Bone marrow (tissue), 2 donors: ENCODE data around the gene GRAMD1B.
"Not testable (repeated sequence)": the region's sequence is repeated elsewhere in the genome, so short reads cannot be mapped to it uniquely, and the experiment has no call there.

ENCODE experiments used
- DNase-seq, 2 donors: peaks; one replicate each; lab custom pipeline; 2025; lab: John Stamatoyannopoulos, UW

The GRAMD1B gene

DNA sequence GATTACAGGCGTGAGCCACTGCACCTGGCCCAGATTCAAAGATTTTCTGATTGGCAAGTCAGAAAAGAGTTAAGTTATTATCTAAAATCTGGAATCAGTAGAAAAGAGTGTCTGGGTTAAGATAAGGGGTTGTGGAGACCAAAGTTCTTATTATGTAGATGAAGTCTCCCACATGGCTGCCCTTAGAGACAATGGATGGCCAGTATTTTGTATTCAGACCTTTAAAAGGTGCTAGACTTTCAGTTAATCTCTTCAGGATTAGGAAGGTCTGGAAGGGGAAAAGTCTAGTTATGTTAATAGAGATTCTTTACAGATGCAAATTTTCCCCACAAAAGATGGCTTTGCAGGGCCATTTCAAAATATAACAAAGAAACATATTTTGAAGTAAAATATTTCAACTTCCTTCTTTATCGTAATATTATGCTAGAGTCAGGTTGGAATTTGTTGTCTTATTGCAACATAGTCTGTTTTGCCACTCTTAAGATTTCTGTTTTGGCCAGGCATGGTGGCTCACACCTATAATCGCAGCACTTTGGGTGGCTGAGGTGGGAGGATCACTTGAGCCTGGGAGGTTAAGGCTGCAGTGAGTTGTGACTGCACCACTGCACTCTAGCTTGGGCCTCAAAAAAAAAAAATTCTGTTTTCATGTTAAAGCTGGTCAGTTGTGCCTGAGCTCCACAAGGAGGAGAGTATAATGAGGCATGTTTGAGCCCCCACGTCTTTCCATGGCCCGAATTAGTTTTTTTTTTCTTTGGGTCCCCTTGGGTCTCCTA is 14.0 kb downstream of the GRAMD1B start:
- DNase-seq = no peak

DNA sequence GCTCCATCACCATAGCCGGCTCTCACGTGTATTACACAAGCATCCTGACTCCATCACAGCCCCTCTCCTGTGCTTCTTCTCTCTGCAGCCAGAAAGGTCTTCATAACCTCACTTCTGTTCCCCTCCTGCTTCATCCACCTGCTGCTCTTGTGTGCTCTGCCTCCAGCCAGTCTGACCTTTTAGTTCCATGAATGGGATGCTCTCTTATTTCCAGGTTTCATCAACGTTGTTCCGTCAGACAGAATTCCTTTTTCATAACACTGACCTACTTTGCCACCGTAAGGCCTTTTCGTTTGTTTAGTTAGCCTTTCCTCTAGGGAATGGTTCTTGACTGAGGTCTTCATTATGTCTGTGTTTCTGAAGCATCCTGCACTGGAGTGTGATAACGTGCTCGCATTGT is 18.8 kb downstream of the GRAMD1B start:
- no peak for DNase-seq

DNA sequence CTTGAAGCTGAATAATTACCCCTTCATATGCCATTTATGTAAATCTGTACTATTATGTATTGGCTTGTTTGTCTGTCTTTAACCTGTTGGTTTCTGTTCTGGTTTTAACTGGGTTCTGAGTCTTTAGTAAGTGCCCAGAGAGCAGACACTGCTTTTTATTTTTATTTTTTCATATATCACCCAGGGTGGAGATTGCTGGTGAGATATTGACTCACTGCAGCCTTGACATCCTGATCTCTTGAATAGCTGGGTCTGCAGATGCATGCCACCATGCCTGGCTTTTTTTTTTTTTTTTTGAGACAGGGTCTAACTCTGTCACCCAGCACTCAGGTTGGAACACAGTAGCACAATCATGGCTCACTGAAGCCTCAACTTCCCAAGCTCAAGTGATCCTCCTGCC is 19.4 kb downstream of the GRAMD1B start:
- DNase-seq = no peak

DNA sequence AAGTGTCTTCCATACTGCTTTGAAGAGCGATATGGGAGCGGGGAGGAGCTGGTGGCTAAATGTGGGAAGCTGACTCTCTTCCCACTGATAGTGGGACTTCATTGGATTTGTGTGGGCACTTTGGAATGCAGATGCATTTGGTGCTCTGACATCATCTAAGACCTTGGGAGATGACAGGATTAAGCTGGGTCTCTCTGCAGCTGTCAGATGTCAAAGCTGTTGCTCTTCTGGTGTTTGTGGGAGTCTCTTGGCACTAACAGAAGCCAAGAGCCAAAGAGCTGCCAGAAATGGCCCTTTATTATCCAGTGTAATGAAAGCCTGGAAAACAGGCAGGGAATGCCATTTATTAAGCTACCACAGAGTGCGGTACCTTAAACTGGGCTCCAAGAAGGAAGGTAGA is 20.6 kb downstream of the GRAMD1B start:
- no peak for DNase-seq

DNA sequence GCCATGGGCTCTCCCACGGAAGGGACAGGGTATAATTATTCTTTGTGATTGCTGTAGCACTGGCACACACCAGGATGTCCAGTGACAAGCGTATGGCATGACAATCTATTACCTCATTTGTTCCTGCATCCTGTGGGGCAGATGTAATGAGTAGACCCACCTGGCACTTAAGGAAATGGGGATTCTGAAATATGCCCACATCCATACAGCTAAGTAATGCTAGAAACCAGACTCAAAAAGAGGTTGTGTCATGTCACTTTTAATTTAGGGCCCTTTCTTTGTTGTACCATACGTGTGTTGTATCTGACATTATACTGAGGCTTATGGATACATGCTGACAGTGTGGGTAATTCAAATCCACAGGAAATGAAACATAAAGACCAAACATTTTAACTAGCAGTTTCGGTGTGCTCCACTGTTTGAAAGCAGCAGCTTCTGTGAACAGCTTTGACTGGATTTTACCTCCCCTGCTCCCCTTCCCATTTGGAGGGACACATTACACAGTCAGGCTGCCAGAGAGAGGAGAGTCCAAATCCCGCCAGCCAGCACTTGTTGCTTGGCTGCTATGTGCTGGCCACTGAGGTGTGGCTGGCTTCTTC is 21.2 kb downstream of the GRAMD1B start:
- DNase-seq = no peak

DNA sequence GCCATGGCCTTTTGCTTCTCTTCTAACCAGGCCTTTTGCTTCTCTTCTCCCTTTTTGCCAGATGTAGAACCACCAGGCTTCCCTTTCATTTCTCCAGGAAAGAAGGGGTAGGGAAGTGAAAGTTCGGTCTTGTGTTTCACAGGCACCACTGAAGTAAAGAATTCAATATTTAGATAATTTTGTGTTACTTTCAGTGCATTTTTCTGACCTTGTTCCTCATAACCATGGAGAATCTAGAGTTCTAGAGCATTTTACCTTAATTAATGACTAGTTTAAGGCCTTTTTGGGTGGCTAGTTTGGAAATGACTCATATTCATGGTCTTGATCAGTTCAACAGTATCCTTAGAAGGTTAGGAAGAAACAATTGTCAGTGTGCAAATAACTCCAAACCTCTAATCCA is 22.7 kb downstream of the GRAMD1B start:
- no peak for DNase-seq

DNA sequence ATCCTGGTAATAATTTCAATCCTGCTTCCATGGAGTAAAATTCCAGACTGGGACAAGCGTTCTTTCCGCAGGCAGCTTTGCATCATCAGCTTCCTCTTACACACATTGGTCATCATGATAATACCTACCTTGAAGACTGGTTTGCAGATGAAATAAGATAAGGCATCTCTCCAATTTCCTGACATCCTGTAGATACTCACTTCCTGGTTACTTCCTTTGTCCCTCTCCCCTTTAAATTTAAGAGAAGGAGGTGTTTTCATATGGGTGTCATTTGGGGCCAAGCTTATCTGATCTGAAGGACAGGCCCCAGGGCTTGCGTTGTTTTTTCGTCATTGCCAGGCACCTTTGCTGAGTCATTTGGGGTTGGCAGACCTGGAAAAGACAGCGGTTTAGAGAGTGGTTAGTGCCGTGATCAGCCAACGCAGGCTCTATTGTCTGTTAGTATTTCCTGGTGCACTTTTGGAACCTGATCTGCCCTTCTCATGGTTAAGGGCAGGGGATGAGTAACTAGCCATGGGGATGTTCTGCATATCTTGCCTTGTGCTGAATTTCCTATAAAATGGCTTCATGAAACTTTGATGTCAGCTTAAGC is 24.1 kb downstream of the GRAMD1B start:
- peak in 1 of 2 donors; percentile 76 for DNase-seq

DNA sequence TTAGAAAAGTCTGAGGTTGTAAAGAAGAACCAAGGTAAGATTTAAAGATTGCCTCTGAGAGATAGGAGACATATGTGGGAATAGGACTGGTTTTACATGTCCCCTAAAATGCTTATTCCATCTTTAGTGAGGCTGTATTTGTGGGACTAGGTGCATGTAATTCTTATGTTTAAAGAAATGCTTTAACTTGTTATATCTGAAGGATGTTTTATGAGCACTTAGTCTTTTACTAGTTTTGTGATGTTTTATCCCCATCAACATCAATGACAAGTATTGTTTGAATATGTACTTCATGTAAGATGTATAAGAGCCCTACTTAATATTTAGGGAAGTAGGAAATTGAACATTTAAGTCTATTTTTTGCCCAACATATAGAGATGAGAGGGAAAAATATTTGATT is 24.7 kb downstream of the GRAMD1B start:
- no peak for DNase-seq

DNA sequence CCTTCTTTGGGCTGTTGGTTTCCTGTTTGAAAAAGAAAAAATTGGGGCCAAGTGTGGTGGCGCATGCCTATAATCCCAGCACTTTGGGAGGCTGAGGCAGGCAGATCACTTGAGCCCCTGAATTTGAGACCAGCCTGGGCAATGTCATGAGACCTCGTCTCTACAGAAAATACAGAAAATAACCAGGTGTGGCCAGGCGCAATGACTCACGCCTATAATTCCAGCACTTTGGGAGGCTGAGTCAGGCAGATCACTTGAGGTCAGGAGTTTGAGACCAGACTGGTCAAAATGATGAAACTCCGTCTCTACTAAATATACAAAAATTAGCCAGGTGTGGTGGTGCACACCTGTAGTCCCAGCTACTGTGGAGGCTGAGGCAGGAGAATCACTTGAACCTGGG is 26.4 kb downstream of the GRAMD1B start:
- DNase-seq = not testable (repeated sequence)

DNA sequence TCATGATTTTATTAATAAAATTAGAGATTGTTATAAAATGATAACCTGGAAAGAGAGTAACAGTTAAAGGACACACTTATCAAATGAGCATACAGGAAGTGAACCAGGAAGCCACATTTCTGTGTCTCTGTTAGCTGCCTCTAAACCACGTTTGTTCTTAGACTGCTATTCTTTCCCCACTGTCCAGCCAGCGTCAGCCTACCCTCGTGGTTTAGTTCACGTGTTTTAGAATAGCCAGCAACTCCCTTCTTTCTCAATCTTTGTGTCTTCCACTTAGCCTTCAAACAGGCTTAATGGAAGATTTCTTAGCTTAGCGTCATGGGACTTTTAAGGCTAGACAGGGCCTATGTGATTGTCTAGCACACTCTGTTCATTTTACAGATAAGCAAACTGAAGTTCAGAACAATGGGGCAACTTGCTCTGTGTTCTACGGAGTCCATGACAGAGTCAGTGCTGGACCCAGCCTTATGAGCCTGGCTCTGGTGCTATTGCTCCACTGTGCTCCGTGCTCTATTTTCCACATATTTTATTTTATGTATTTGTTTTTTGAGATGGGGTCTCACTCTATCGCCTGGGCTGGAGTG is 27.2 kb downstream of the GRAMD1B start:
- no peak for DNase-seq

DNA sequence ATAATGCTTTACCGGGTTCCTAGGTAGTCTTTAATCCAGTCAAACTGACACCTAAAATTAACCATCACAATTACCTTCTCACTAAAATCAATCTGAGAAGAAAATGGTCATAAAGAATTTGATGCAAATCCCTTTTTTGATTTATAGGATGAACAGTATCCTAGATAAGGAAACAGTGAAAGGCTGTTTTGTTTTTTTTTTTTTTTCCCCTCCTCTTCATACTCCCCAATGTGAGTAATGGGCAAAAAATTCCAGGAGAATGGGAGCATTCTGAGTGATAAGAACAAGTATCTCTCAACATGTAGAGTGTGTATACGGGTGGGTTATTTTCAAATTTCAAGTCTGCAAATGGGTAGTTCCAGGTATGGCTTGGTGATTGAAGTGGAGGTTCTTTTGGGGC is 28.4 kb downstream of the GRAMD1B start:
- no peak for DNase-seq

DNA sequence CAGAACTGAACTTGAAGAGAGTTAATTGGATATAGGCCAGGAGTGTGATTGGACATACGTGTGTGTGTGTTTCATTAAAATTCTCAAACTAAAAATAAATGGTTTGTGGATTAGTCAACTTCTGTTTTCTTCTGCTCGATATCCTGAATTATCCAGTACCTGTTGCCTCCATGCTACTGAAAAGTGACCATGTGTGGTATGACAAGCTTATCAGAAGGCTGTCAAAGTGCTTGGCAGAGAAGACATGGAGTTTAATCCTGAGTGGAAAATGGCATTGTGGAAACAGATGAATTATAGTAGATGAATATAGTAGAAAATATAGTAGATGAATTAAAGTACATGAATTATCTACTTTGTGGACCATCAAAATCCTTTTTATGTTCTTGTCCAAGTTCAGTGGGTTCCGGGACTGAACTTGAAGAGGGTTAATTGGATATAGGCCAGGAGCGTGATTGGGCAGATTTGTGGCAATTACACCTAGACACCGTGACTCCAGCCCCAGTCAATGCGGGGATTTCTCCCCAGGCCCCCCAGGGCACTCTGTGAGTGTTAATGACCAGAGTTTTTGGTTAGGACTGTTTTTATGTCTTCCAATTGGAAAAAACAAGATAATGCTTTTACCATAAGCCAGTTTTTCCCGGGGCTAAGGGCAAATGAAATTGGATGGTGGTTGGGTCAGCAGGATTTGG is 30.1 kb downstream of the GRAMD1B start:
- DNase-seq = no peak

DNA sequence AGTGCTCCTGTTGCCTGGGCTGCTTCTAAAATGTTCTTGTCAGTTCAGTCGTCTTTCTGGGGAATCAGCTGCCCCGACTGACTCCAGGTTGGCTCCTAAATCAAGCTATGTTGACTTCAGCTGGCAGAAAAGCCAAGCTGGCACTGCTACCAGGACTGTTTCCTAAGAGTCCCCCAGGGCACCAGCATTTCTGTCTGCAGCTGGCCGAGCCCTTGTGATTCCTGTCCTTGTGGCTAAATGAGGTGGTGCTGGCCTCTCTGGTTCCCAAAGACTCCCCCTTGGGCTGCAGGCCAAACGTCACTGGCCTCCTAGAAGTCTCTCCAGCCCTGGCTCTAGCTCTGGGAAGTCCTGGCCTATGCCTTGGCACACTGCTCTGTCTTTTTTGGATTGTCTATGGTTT is 31.1 kb downstream of the GRAMD1B start:
- DNase-seq = no peak

DNA sequence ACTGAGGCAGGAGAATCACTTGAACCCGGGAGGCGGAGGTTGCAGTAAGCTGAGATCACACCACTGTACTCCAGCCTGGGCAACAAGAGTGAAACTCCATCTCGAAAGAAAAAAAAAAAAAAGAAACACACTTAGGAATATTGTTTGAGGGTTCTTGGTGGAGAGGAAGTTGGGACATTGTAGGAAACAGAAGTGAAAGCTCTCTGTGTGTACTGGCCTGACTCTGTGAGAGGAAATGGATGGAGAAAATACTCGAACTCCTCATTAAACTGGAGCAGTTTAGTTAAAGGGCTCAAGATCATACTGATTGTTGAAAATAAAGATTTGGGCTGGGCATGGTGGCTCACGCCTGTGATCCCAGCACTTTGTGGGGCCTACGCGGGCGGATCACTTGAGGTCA is 35.6 kb downstream of the GRAMD1B start:
- not testable (repeated sequence) for DNase-seq

DNA sequence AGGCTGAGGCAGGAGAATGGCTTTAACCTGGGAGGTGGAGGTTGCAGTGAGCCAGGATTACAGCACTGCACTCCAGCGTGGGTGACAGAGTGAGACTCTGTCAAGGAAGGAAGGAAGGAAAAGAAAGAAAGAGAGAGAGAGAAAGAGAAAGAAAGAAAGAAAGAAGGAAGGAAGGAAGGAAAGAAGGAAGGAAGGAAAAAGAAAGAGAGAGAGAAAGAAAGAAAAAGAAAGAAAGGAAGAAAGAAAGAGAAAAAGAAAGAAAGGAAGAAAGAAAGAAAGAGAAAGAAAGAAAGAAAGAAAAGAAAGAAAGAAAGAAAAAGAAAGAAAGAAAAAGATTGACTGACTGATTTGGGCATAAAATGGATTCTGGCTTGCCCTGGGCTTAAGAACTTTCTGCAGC is 36.1 kb downstream of the GRAMD1B start:
- not testable (repeated sequence) for DNase-seq

DNA sequence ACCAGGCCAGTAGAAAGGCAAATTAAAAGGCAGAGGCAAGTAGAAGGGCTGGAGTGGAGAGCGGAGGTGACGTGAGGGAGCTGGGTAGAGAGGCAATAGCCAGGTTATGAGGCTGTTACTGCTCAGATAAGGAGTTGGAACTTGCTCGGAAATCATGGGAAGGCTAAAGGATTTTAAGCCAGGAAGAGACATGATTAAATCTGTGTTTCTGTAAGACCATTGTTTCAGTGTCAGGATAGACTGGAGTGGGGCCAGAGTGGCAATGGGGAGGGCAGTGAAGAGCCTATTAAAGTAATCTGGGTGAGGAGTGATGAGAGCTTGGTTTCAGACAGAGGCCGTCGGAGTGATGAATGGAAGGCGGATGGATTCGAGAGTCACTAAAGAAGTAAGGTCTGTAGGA is 39.0 kb downstream of the GRAMD1B start:
- no peak for DNase-seq

DNA sequence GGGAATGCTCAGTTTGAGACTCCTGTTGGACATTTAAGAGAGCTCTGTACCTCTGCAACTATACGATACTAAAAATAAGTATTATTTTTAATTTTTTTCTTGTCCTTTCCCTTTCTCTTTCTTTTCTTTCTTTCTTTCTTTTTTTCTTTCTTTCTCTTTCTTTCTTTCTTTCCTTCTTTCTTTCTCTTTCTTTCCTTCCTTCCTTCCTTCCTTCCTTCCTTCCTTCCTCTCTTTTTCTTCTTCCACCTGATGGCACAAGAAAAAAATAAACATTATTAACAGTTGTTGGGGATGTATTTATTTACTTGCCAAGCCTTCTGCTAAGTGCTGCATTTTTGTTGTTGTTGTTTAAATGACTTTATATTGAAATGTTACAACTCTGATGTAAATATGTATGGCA is 39.5 kb downstream of the GRAMD1B start:
- DNase-seq = no peak

DNA sequence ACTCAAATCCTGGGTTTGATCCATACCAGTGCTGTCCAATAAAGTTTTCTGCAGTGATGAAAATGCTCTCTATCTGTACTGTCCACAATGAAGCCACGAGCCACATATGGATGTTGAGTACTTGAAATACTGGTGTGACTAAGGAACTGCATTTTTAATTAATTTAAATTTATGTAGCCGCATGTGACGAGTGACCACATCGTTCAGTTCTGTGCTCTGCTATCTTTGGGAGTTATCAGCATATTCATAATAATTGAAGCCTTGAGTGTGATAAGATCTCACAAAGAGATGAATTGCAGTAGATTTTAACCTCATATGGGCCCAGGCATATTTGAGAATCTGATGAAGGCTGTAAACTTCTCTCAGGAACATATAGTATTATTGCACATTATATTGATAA is 40.8 kb downstream of the GRAMD1B start:
- DNase-seq = no peak

DNA sequence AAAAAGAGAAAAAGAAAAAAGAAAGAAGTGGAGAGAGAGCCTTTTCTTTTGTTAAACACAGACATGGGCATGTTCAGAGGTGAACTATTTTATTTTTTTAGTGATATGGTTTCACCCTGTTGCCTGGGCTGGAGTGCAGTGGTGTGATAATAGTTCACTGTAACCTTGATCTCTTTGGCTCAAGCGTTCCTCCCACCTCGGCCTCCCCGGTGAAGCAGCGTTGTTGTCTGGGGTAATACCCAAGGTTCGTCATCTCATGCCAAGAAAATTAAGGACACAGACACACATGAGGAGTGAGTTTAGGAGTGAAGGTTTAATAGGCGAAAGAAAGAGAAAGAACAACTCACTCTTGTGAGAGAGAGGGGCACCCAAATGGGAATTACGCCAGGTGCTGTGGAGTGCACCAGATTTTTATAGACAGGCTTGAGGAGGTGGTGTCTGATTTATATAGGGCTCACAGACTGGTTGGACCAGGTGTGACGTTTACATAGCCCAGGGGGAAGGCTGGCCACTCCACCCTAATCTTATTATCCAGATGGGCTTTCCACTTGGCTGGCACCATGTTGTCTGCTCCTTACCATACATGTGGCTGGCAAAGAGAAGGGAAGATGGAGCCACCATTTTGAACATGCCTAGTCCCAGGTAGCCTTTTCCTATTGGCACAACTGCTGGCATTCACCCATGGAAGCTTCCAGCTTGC is 42.3 kb downstream of the GRAMD1B start:
- no peak for DNase-seq

DNA sequence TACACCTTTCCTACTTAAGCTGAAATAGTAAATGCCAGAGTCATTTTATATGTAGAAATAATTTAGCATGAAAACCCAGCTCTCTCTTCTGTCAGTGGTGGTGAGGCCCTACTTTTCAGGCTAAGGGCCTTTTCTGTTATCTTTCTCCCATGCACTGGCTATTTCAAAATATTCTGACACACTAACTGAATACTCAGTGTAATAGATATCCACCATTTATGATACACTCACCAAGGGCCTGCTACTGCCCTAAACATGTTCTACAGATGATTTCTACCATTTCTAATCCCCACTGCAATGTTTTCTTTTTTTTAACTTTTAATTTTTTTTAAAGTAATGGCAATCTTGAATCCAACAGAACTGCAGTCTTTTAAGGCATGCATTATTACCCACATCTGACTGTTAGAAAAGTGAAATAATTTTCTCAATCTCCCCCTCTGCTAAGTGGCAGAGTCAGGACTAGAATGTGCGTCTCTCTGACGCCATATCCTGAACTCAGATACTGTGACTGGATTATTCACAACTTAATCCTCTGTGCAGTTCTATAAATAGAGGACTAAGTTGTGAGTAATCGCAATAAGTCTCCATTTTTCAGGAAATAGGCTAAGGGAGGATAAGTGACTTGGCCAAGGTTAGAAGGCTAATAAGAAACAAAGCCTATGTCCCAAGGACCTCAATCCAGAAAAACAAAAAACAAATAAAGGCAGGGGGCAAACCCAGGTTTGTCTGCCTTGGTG is 44.0 kb downstream of the GRAMD1B start:
- DNase-seq = peak in 1 of 2 donors; percentile 35

DNA sequence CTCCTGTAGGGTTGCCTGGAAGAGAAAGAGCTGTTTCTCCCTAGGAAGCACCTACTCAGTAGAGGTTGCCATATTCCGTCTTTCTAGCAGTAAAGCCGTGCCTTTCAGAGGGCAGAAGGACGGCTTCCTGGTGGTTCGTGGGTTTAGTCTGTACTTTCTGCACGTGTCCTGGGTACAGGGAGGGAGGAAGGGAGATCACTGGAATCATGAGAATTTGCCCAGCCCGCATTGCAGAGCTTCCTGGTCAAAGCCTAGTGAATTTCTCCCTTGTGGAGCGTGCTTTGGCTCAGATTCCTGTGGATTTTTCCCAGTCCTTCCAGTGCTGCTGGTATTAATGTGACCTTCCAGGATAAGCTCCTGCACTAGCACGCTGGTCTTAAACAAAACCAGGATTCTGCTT is 44.9 kb downstream of the GRAMD1B start:
- DNase-seq = no peak
